Measurements from ENCODE around the gene ZBTB12.

DNA sequence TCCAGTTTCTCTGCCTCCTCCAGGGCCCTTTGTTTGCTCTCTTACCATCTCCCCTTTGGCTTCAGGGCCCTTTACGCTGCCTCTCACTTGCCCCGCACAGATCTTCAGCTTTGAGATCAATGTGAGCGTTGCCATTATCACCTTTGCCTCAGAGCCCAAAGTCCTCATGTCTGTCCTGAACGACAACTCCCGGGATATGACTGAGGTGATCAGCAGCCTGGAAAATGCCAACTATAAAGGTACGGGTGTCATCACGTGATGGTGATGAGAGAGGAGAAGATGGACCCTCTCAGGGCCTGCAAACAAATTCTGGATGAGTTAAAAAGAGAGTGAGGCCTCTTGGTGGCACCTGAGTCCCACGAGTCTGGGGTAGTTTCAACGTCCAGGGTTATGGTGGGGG, 33.9 kb upstream of the ZBTB12 start:
- TF ChIP-seq GATA3 (IDR thresholded peaks at IDR 0.05; ENCODE audit: low read depth, low read length) (no peak), GATA2 (IDR thresholded peaks at IDR 0.05; ENCODE audit: low read depth, low read length) (no peak)
